Colonic mucosa (tissue), 4 donors: ENCODE measurements around the gene DESI2. TPM values are rescaled to one million over a fixed set of nuclear protein-coding genes. Genes with fewer than 3 reads are reported as not detected.

Experiments
- DNase-seq: peaks from one replicate; pipeline ENCODE4 v3.0.0-alpha.2; 2020
- H3K27ac ChIP-seq: fragments of 200-600 bp; one replicate; pipeline ENCODE4 v1.8.0; 2021
- H3K27me3 ChIP-seq: fragments of 200-600 bp; one replicate; pipeline ENCODE4 v1.8.0; 2021
- H3K36me3 ChIP-seq: fragments of 200-600 bp; one replicate; pipeline ENCODE4 v1.8.0; 2021
- H3K4me1 ChIP-seq: fragments of 200-600 bp; one replicate; pipeline ENCODE4 v1.8.0; 2021; ENCODE audit warnings: mild to moderate bottlenecking
- H3K4me3 ChIP-seq: fragments of 200-600 bp; one replicate; pipeline ENCODE4 v1.8.0; 2021
- H3K9ac ChIP-seq, 2 donors: one replicate each; pipeline ENCODE4 v1.7.0; 2013; ENCODE audit warnings: control low read depth in 2 of 2, low read depth in 2 of 2, low read length in 2 of 2
- H3K9me3 ChIP-seq: fragments of 200-600 bp; one replicate; pipeline ENCODE4 v1.8.0; 2021
- CTCF ChIP-seq: fragments of 200-600 bp; IDR thresholded peaks from one replicate; pipeline ENCODE4 v1.8.0; 2022; ENCODE audit warnings: antibody characterized with exemption, mild to moderate bottlenecking
- intact Hi-C: fragments of 100-400 bp; cut with DNase I; formaldehyde crosslinking; loops from one replicate; pipeline ENCODE4 v1.14.1; 2022
- total RNA-seq, 2 donors: library from RNA; stranded (reverse); fragmentation: NEBNext Ultra II Directional in 1 of 2; extraction: Animal tissue kit (Norgen Biotek cat#: 25700) in 1 of 2; gene quantifications; one replicate each; pipeline ENCODE4 v1.2.1, GENCODE V29; 2021
- donor health status: healthy.
- donor health status: DM: no; HTN: no; CAD: no.
- donor health status: DM: no; HTN: no; CAD: no.

DESI2 gene
- 10 to 100 TPM; 34.5 to 57.4 TPM for total RNA-seq

- peak; percentile 99 for DNase-seq
- peak; percentile 43 for TF ChIP-seq CTCF
- H3K4me3 ChIP-seq: peak within 1 kb of the TSS; percentile 92
- H3K27ac ChIP-seq: peak within 1 kb of the TSS; percentile 88
- intact Hi-C loops: loop anchor here (5.0 kb wide), 1 partner anchor 201 kb away; the partner anchor contains the start of gene ADSS2
- H3K9ac ChIP-seq: peak within 1 kb of the TSS; percentile 94 to 95
- H3K4me1 ChIP-seq: peaks cover 7% of the 10 kb centered on the region
- H3K27me3 ChIP-seq: no peaks in the 10 kb centered on the region
- H3K36me3 ChIP-seq: no peaks in the 10 kb centered on the region
- H3K9me3 ChIP-seq: no peaks in the 10 kb centered on the region
Measured at GRCh38 chr1:244652623-244653438, at the start of gene DESI2. Gene DESI2 (plus strand): TSS chr1:244653126. CDS start chr1:244653314, 188 bp downstream.

- Histone ChIP-seq H3K4me3 (no peak overlapping the region), H3K27me3 (no peaks in the 10 kb centered on the region), H3K27ac (no peak overlapping the region), H3K36me3 (no peaks in the 10 kb centered on the region), H3K9ac (no peak overlapping the region), H3K9me3 (no peaks in the 10 kb centered on the region), H3K4me1 (no peaks in the 10 kb centered on the region)
- peak; percentile 87 for TF ChIP-seq CTCF
- intact Hi-C loops: loop anchor here (2.0 to 5.0 kb wide), 2 partner anchors 193 to 439 kb away; no protein-coding TSS in a partner anchor
- no peak for DNase-seq
Measured at GRCh38 chr1:244603498-244603897, 49.4 kb upstream of the DESI2 start.

- H3K9me3 ChIP-seq: no peaks in the 10 kb centered on the region
- intact Hi-C loops: no loop called here
- DNase-seq: no peak
- TF ChIP-seq CTCF: no peak
- H3K27me3 ChIP-seq: no peaks in the 10 kb centered on the region
- H3K36me3 ChIP-seq: no peaks in the 10 kb centered on the region
- no peak overlapping the region for H3K9ac ChIP-seq
- H3K4me3 ChIP-seq: no peak overlapping the region
- no peaks in the 10 kb centered on the region for H3K4me1 ChIP-seq
- no peak overlapping the region for H3K27ac ChIP-seq
Measured at GRCh38 chr1:244605835-244606370, 47.0 kb upstream of the DESI2 start.

GRCh38 chr1:244614113-244614836, 38.7 kb upstream of the DESI2 start:
- no peaks in the 10 kb centered on the region for H3K27me3 ChIP-seq
- no peak overlapping the region for H3K9ac ChIP-seq
- no peaks in the 10 kb centered on the region for H3K36me3 ChIP-seq
- intact Hi-C loops: no loop called here
- H3K27ac ChIP-seq: no peak overlapping the region
- no peak overlapping the region for H3K4me3 ChIP-seq
- no peak for TF ChIP-seq CTCF
- no peaks in the 10 kb centered on the region for H3K4me1 ChIP-seq
- DNase-seq: no peak
- no peaks in the 10 kb centered on the region for H3K9me3 ChIP-seq

GRCh38 chr1:244614879-244615278, 38.0 kb upstream of the DESI2 start:
- no peak for TF ChIP-seq CTCF
- Histone ChIP-seq H3K36me3 (no peaks in the 10 kb centered on the region), H3K27me3 (no peaks in the 10 kb centered on the region), H3K4me1 (no peaks in the 10 kb centered on the region), H3K9ac (no peak overlapping the region), H3K4me3 (no peak overlapping the region), H3K9me3 (no peaks in the 10 kb centered on the region), H3K27ac (no peak overlapping the region)
- no peak for DNase-seq
- intact Hi-C loops: no loop called here
